Endodermal cell (in vitro differentiated cells): ENCODE measurements around the gene POGLUT3. TPM values are rescaled to one million over a fixed set of nuclear protein-coding genes. Genes with fewer than 3 reads are reported as not detected.

ENCODE experiments used
- DNase-seq: peaks from one replicate; pipeline ENCODE4 v3.0.0-alpha.2; 2017
- H3K27ac ChIP-seq: 2 replicates; pipeline ENCODE4 v1.5.1; 2013; ENCODE audit warnings: mild to moderate bottlenecking, low read depth, low read length, moderate library complexity
- H3K27me3 ChIP-seq: 2 replicates; pipeline ENCODE4 v1.6.1; 2013; ENCODE audit warnings: mild to moderate bottlenecking, low read length, moderate library complexity; ENCODE audit not compliant: insufficient read depth, control insufficient read depth, poor library complexity, severe bottlenecking
- H3K36me3 ChIP-seq: 2 replicates; pipeline ENCODE4 v1.7.0; 2013; ENCODE audit warnings: mild to moderate bottlenecking, low read length, moderate library complexity; ENCODE audit not compliant: control insufficient read depth, insufficient read depth
- H3K4me1 ChIP-seq: one replicate; pipeline ENCODE4 v1.7.0; 2013; ENCODE audit warnings: low read length; ENCODE audit not compliant: control insufficient read depth, insufficient read depth
- H3K4me3 ChIP-seq: 2 replicates; pipeline ENCODE4 v1.5.1; 2013; ENCODE audit warnings: mild to moderate bottlenecking, low read length, moderate library complexity
- H3K9ac ChIP-seq: 2 replicates; pipeline ENCODE4 v1.6.1; 2013; ENCODE audit warnings: mild to moderate bottlenecking, low read length, moderate library complexity; ENCODE audit not compliant: poor library complexity, severe bottlenecking; ENCODE audit errors: extremely low read depth
- H3K9me3 ChIP-seq: 2 replicates; pipeline ENCODE4 v1.6.1; 2013; ENCODE audit warnings: mild to moderate bottlenecking, low read length, moderate library complexity; ENCODE audit not compliant: control insufficient read depth
- H3K27ac Mint-ChIP-seq: 2 replicates; pipeline ENCODE4 v1.8.0; 2020; ENCODE audit warnings: mixed read lengths
- H3K27me3 Mint-ChIP-seq: 2 replicates; pipeline ENCODE4 v1.8.0; 2021; ENCODE audit warnings: mild to moderate bottlenecking, mixed read lengths; ENCODE audit not compliant: insufficient read depth
- H3K36me3 Mint-ChIP-seq: 2 replicates; pipeline ENCODE4 v1.8.0; 2020; ENCODE audit warnings: low read depth, mixed read lengths
- H3K4me1 Mint-ChIP-seq: 2 replicates; pipeline ENCODE4 v1.8.0; 2020; ENCODE audit warnings: mixed read lengths
- H3K4me3 Mint-ChIP-seq: 2 replicates; pipeline ENCODE4 v1.8.0; 2020; ENCODE audit warnings: mild to moderate bottlenecking, moderate library complexity, mixed read lengths
- H3K9me3 Mint-ChIP-seq: 2 replicates; pipeline ENCODE4 v1.8.0; 2020; ENCODE audit warnings: mild to moderate bottlenecking, mixed read lengths
- WGBS, 2 experiments: methylation state at CpG; one replicate each; pipeline versions ENCODE4 v1.1.5 to v1.1.7; 2013; ENCODE audit warnings: missing lambda C conversion rate in 2 of 2, mixed read lengths in 1 of 2; ENCODE audit not compliant: insufficient coverage in 1 of 2, insufficient read length in 1 of 2; 5-methylcytosine and 5-hydroxymethylcytosine counted together
- total RNA-seq, 2 donors: library from RNA; stranded (reverse); fragmentation: NEBNext Ultra II Directional in 1 of 2; extraction: Animal tissue kit (Norgen Biotek cat#: 25700) in 1 of 2; gene quantifications; 2 replicates in 1 of 2; 3 replicates in 1 of 2; pipeline ENCODE4 v1.2.1, GENCODE V29; 2021
- TF ChIP-seq, protein P1 (sequence below): fragments of 200-600 bp; sonication (generic); conservative IDR thresholded peaks from 2 replicates; pipeline ENCODE4 v1.5.0; 2021; ENCODE audit warnings: antibody characterized with exemption, mild to moderate bottlenecking

The POGLUT3 gene
- total RNA-seq, 2 donors from 2014 or later = 22.0 to 28.7 TPM

DNA sequence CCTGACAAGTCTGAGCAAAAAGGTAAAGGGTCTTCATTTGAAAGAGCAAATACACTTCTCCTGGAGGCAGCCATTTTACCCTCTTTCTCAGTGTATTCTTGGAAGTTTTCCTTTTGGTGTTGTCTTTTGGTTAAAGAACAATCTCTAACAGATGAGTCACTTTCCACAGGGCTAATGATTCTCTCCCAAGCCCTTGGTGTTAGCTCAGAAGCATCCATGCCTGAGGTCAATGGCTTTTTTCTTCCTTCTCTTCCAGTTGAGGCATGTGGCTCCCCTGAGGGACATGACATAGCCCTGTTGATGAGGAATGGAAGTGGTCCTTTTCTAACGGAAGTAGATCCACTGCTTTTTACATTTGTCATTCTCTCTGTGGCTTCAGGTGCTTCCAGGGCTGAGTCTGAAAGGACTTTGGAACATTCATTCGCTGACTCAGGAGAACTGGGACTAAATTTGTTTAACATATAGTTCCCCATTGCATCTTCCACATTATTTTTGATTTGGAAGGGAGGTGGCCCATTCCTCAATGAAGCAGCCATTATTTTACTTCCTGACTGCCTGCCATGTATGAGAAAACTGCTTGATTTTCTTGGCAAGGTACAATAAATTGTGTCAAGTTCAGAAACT, 13.8 kb upstream of the POGLUT3 start:
- no peak overlapping the region for H3K27ac ChIP-seq
- WGBS, 2 experiments = 82 to 94% methylated on average over 2 of the region's 2 CpGs
- no peaks in the 10 kb centered on the region for H3K27me3 ChIP-seq
- Mint-ChIP-seq H3K27me3 (no peaks in the 10 kb centered on the region), H3K4me1 (no peaks in the 10 kb centered on the region), H3K27ac (no peak overlapping the region), H3K4me3 (no peak overlapping the region), H3K36me3 (peaks cover 22% of the 10 kb centered on the region), H3K9me3 (peaks cover 7% of the 10 kb centered on the region)
- H3K4me1 ChIP-seq = no peaks in the 10 kb centered on the region
- peaks cover 7% of the 10 kb centered on the region for H3K9me3 ChIP-seq
- no peak for DNase-seq
- peaks cover 41% of the 10 kb centered on the region for H3K36me3 ChIP-seq
- H3K9ac ChIP-seq = no peak overlapping the region
- H3K4me3 ChIP-seq = no peak overlapping the region
- TF ChIP-seq, protein P1, sequence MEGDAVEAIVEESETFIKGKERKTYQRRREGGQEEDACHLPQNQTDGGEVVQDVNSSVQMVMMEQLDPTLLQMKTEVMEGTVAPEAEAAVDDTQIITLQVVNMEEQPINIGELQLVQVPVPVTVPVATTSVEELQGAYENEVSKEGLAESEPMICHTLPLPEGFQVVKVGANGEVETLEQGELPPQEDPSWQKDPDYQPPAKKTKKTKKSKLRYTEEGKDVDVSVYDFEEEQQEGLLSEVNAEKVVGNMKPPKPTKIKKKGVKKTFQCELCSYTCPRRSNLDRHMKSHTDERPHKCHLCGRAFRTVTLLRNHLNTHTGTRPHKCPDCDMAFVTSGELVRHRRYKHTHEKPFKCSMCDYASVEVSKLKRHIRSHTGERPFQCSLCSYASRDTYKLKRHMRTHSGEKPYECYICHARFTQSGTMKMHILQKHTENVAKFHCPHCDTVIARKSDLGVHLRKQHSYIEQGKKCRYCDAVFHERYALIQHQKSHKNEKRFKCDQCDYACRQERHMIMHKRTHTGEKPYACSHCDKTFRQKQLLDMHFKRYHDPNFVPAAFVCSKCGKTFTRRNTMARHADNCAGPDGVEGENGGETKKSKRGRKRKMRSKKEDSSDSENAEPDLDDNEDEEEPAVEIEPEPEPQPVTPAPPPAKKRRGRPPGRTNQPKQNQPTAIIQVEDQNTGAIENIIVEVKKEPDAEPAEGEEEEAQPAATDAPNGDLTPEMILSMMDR = no peak

DNA sequence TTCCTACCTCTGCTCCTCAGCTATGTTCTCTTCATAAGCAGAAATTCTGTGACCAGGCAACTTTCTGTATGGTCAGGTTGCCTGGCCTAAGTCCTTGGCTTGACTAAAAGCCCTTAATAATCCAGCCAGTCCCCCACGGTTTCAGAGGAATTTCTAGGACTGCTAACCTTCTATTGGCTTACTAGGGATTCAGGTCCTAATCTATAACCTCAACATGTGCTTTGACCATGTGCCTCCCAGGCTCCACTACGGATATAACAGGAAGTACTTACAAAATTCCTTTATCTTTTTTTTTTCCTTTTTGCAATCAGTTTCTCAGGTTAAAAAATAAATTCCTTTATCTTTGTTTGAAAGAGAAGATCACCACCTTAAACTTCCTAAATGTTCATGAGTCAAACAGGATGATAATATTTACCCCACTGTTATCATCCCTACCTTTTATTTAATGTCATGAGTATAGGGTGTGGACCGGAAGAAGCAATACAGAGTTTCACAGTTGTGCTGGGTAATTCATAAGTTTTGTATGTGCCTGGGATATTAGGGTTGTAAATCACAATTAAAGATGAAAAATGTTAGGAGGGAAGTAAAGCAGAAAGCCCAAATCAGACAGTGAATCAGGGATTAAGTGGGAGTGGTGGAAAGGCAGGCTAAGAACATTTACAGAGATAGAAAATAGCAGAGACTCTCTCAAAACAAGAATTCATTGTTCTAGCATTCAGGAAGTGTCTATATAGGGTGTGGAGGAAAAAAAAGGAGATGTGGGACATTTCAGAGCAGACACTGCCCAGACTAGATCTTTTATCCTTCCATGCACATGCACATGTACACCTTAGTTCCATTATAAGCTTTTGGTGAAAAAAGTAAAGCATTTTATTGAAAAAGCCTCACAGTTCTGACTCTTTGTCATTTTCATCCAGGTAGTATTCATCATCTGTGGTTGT, 10.7 kb upstream of the POGLUT3 start:
- TF ChIP-seq, protein P1 = no peak
- Histone ChIP-seq H3K4me1 (no peaks in the 10 kb centered on the region), H3K27ac (no peak overlapping the region), H3K36me3 (peaks cover 33% of the 10 kb centered on the region), H3K9me3 (peaks cover 7% of the 10 kb centered on the region), H3K9ac (no peak overlapping the region), H3K4me3 (no peak overlapping the region), H3K27me3 (no peaks in the 10 kb centered on the region)
- peaks cover 13% of the 10 kb centered on the region for H3K36me3 Mint-ChIP-seq
- H3K27ac Mint-ChIP-seq = no peak overlapping the region
- 90 to 91% methylated on average over 1 to 3 of the region's 3 CpGs for WGBS, 2 experiments
- no peaks in the 10 kb centered on the region for H3K4me1 Mint-ChIP-seq
- DNase-seq = no peak
- H3K4me3 Mint-ChIP-seq = no peak overlapping the region
- peaks cover 7% of the 10 kb centered on the region for H3K9me3 Mint-ChIP-seq
- no peaks in the 10 kb centered on the region for H3K27me3 Mint-ChIP-seq

DNA sequence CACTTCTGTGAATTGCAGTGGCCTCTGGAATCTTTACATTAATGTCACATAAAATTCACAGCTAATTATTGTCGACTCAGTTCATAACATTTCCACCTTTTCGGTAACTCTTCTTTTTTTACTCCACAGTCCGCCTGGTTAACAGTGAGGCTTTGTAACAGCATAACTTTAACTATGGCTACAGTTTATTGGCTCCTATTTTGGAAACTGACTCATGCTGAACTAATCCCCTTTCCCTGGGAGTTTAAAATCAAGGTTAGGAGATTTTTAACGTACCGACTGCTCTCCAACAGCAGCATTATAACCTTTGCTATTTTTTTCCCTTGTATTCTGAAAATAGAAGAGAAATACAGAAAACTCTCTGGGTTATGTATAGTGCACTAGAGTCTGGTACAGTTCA, 3.2 kb upstream of the POGLUT3 start:
- DNase-seq = no peak
- TF ChIP-seq, protein P1 = no peak
- no peak overlapping the region for H3K27ac Mint-ChIP-seq
- H3K9me3 Mint-ChIP-seq = no peaks in the 10 kb centered on the region
- Histone ChIP-seq H3K9ac (no peak overlapping the region), H3K36me3 (no peaks in the 10 kb centered on the region), H3K4me1 (no peaks in the 10 kb centered on the region), H3K27me3 (peaks cover 5% of the 10 kb centered on the region), H3K27ac (no peak overlapping the region), H3K9me3 (no peaks in the 10 kb centered on the region), H3K4me3 (no peak overlapping the region)
- H3K36me3 Mint-ChIP-seq = no peaks in the 10 kb centered on the region
- H3K27me3 Mint-ChIP-seq = peaks cover 14% of the 10 kb centered on the region
- 94 to 98% methylated on average over 2 to 4 of the region's 5 CpGs for WGBS, 2 experiments
- peaks cover 14% of the 10 kb centered on the region for H3K4me1 Mint-ChIP-seq
- H3K4me3 Mint-ChIP-seq = no peak overlapping the region
